Measurements from ENCODE around the gene PELI3.

- TF ChIP-seq POLR2A (IDR thresholded peaks at IDR 0.05) (no peak), CTCF (IDR thresholded peaks at IDR 0.05) (no peak), POLR2AphosphoS5 (IDR thresholded peaks at IDR 0.05) (no peak), EP300 (IDR thresholded peaks at IDR 0.05) (no peak)
Measured at GRCh38 chr11:66428933-66429332, 37.8 kb upstream of the PELI3 start.
